RWPE2 (cell line): ENCODE results near the gene VAC14.

Experiments
- ATAC-seq: fragments of 200-7000 bp; cut with Tn5 transposase; 3 replicates; pipeline ENCODE4 v1.9.1; 2021; ENCODE audit warnings: low read depth
- DNase-seq: peaks from one replicate; pipeline ENCODE4 v3.0.0-alpha.2; 2020; ENCODE audit warnings: low spot score
- H3K27ac ChIP-seq: fragments of 450-650 bp; 2 replicates; pipeline ENCODE4 v1.5.1; 2017; ENCODE audit warnings: mild to moderate bottlenecking; ENCODE audit not compliant: poor library complexity, severe bottlenecking
- H3K27me3 ChIP-seq: fragments of 250-450 bp; sonication (Bioruptor Pico); 2 replicates; pipeline ENCODE4 v1.5.1; 2021; ENCODE audit warnings: mild to moderate bottlenecking, moderate library complexity; ENCODE audit not compliant: insufficient read depth, poor library complexity, severe bottlenecking
- H3K36me3 ChIP-seq: fragments of 250-450 bp; sonication (Bioruptor Pico); 2 replicates; pipeline ENCODE4 v1.5.1; 2020; ENCODE audit warnings: low read depth, mild to moderate bottlenecking, moderate library complexity
- H3K4me1 ChIP-seq: fragments of 250-450 bp; sonication (Bioruptor Pico); 2 replicates; pipeline ENCODE4 v1.5.1; 2021; ENCODE audit warnings: mild to moderate bottlenecking, moderate library complexity; ENCODE audit not compliant: insufficient read depth, poor library complexity, severe bottlenecking
- H3K4me3 ChIP-seq: fragments of 250-450 bp; sonication (Bioruptor Pico); 2 replicates; pipeline ENCODE4 v1.5.1; 2021; ENCODE audit warnings: mild to moderate bottlenecking, moderate library complexity; ENCODE audit not compliant: severe bottlenecking
- H3K9me3 ChIP-seq: fragments of 250-450 bp; sonication (Bioruptor Pico); 2 replicates; pipeline ENCODE4 v1.5.1; 2021; ENCODE audit warnings: mild to moderate bottlenecking, moderate library complexity; ENCODE audit not compliant: severe bottlenecking
- TF ChIP-seq, protein P1 (sequence below): fragments of 450-650 bp; IDR thresholded peaks from one replicate; pipeline ENCODE4 v1.5.1; 2017; ENCODE audit warnings: mild to moderate bottlenecking, moderate library complexity; ENCODE audit not compliant: poor library complexity, severe bottlenecking

VAC14 gene

GRCh38 chr16:70703835-70704381 lies 97.0 kb downstream of the VAC14 start:
- H3K27me3 ChIP-seq, result no peaks in the 10 kb centered on the region
- H3K4me1 ChIP-seq, result peaks cover 62% of the 10 kb centered on the region
- no peak for DNase-seq
- H3K4me3 ChIP-seq, result no peak overlapping the region
- ATAC-seq, result no peak
- peak overlapping the region; percentile 92 for H3K27ac ChIP-seq
- TF ChIP-seq, protein P1, sequence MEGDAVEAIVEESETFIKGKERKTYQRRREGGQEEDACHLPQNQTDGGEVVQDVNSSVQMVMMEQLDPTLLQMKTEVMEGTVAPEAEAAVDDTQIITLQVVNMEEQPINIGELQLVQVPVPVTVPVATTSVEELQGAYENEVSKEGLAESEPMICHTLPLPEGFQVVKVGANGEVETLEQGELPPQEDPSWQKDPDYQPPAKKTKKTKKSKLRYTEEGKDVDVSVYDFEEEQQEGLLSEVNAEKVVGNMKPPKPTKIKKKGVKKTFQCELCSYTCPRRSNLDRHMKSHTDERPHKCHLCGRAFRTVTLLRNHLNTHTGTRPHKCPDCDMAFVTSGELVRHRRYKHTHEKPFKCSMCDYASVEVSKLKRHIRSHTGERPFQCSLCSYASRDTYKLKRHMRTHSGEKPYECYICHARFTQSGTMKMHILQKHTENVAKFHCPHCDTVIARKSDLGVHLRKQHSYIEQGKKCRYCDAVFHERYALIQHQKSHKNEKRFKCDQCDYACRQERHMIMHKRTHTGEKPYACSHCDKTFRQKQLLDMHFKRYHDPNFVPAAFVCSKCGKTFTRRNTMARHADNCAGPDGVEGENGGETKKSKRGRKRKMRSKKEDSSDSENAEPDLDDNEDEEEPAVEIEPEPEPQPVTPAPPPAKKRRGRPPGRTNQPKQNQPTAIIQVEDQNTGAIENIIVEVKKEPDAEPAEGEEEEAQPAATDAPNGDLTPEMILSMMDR, result no peak
- H3K36me3 ChIP-seq, result no peaks in the 10 kb centered on the region
- no peaks in the 10 kb centered on the region for H3K9me3 ChIP-seq

DNA sequence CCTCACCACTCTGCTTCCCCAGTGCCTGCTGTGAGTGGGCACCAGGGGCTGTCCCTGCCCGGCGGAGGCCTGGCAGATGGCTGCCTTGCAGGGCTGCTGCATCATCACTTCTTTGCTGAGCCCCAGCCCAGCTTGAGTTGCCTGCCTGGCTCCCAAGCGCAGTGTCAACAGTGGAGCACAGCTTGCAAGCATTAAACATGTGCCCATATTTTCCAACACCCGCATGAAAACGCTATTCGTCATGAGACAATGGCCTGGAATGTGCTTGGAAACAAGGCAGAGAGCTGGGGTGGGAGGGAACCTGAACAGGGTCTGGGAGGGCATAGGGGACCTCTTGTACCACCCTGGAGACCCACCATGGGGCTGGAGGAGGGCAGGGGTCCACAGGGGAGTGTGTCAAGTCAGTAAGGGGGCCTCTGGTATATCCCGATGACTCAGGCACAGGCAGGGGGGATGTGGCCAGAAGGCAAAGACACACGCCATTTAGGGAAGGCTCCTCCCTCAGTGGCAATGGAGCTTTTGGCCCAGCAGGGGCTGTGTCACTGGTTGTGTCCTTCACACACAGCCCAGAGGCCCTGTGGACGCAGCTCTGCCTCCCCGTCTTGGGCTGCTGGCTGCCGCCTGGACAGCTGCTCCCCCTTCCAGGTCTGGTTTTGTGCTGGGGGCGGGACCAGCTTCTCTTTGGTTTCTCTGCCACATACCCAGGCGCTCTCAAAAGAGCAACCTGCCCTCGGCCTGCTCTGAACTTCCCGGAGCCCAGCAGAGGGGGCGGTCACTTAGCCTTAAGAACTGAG lies 97.7 kb downstream of the VAC14 start:
- H3K4me1 ChIP-seq, result peaks cover 62% of the 10 kb centered on the region
- DNase-seq, result no peak

DNA sequence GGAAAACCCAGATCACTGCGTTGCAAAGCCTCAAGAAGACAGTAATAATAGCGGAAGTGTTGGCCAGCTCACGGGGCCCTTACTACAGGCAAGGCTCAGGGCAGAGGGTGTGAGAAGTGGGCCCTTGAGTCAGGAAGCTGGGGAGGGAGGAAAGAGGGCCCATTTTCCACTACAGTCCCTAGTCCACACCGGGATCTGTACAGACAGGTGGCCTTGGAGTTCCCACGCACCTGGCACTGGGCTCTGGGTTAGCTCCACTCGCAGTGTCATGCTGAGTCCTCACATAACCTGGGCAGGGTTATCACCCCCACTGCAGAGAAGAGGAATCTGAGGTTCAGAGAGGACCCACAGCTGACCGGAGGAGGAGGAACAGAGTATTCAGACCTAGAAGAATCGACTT lies 98.3 kb downstream of the VAC14 start:
- Histone ChIP-seq H3K4me1 (peaks cover 60% of the 10 kb centered on the region), H3K27me3 (no peaks in the 10 kb centered on the region), H3K4me3 (no peak overlapping the region), H3K36me3 (no peaks in the 10 kb centered on the region), H3K27ac (peak overlapping the region; percentile 92), H3K9me3 (no peaks in the 10 kb centered on the region)
- ATAC-seq (no peak), DNase-seq (no peak)
- TF ChIP-seq, protein P1, result no peak

More for the DNA sequence above, 97.7 kb downstream of the VAC14 start:
- peak overlapping the region; percentile 92 for H3K27ac ChIP-seq
- H3K36me3 ChIP-seq, result no peaks in the 10 kb centered on the region
- no peaks in the 10 kb centered on the region for H3K9me3 ChIP-seq
- ATAC-seq, result no peak
- H3K4me3 ChIP-seq, result no peak overlapping the region
- H3K27me3 ChIP-seq, result no peaks in the 10 kb centered on the region
- TF ChIP-seq, protein P1, result no peak

DNA sequence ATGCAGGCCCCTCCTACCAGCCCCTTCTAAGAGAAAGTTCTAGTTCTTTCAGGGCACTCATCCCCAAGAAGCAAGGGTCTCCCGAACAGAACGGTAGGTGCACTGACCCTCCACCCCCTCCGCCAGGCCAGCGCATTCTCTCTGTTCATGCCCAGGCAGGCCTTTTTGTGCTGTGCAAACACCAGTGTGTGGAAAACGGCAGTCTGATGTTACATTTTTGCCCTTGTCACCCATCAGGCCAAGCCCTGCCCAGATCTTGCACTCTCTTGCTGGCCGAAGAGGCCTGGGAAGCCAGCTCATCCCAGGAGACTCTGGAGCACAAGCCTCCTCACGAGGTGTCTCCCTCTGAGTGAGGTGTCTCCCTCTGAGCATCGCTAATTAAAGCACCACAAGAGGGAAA lies 99.0 kb downstream of the VAC14 start:
- H3K9me3 ChIP-seq, result no peaks in the 10 kb centered on the region
- ATAC-seq (peak; percentile 15; the same call in 2 of the 3 replicates), DNase-seq (no peak)
- TF ChIP-seq, protein P1, result no peak
- peaks cover 60% of the 10 kb centered on the region for H3K4me1 ChIP-seq
- H3K36me3 ChIP-seq, result no peaks in the 10 kb centered on the region
- peak overlapping the region; percentile 92 for H3K27ac ChIP-seq
- H3K27me3 ChIP-seq, result no peaks in the 10 kb centered on the region
- no peak overlapping the region for H3K4me3 ChIP-seq

DNA sequence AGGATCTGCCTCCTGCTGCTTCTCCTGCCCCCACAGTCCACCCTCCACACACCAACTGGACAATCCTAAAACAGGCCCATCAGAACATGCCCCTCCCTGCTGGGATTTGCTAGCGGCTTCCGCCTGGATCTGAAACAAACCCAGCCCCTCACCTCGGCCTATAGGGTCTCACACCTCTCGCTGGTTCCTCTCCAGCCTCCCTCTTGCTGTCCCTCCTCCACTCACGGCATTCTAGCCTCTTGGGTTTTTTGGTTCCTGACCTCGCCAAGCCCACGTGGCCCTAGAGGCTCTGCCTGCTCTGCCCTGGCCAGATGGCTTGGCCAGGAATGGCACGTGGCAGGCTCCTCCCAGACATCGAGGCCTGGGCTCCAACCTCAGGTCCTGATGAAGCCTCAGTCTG lies 99.4 kb downstream of the VAC14 start:
- H3K27me3 ChIP-seq, result no peaks in the 10 kb centered on the region
- ATAC-seq, result no peak
- H3K27ac ChIP-seq, result peak overlapping the region; percentile 92
- no peaks in the 10 kb centered on the region for H3K9me3 ChIP-seq
- no peaks in the 10 kb centered on the region for H3K36me3 ChIP-seq
- DNase-seq, result no peak
- no peak overlapping the region for H3K4me3 ChIP-seq
- H3K4me1 ChIP-seq, result peaks cover 59% of the 10 kb centered on the region
- TF ChIP-seq, protein P1, result no peak
